ENCODE results near the gene TRIM75. TPM values are rescaled to one million over a fixed set of nuclear protein-coding genes. Genes with fewer than 3 reads are reported as not detected.
"Not testable (repeated sequence)": the region's sequence is repeated elsewhere in the genome, so short reads cannot be mapped to it uniquely, and the experiment has no call there.

Gene TRIM75
- total RNA-seq, 2 experiments from 2014 or later: not detected

GRCh38 chr4:165052627-165053026 is 1.0 kb upstream of the TRIM75 start:
- no peak for DNase-seq
- Mint-ChIP-seq H3K27me3 (peaks cover 9% of the 10 kb centered on the region), H3K4me1 (no peaks in the 10 kb centered on the region), H3K4me3 (no peak overlapping the region), H3K36me3 (no peaks in the 10 kb centered on the region), H3K27ac (no peak overlapping the region), H3K9me3 (no peaks in the 10 kb centered on the region)

- H3K36me3 Mint-ChIP-seq: no peaks in the 10 kb centered on the region
- DNase-seq: no peak
- peaks cover 9% of the 10 kb centered on the region for H3K27me3 Mint-ChIP-seq
- H3K4me1 Mint-ChIP-seq: no peaks in the 10 kb centered on the region
- no peak overlapping the region for H3K27ac Mint-ChIP-seq
- H3K4me3 Mint-ChIP-seq: no peak overlapping the region
- H3K9me3 Mint-ChIP-seq: no peaks in the 10 kb centered on the region
Measured at GRCh38 chr4:165055601-165056000, 1.9 kb downstream of the TRIM75 start.

GRCh38 chr4:165058666-165059065 is 5.0 kb downstream of the TRIM75 start:
- Mint-ChIP-seq H3K36me3 (no peaks in the 10 kb centered on the region), H3K4me1 (no peaks in the 10 kb centered on the region)

GRCh38 chr4:165059386-165059785 is 5.7 kb downstream of the TRIM75 start:
- no peaks in the 10 kb centered on the region for H3K36me3 Mint-ChIP-seq
- no peaks in the 10 kb centered on the region for H3K4me1 Mint-ChIP-seq
- no peak overlapping the region for H3K4me3 Mint-ChIP-seq
- no peaks in the 10 kb centered on the region for H3K9me3 Mint-ChIP-seq
- no peak overlapping the region for H3K27ac Mint-ChIP-seq
- DNase-seq: no peak
- peaks cover 5% of the 10 kb centered on the region for H3K27me3 Mint-ChIP-seq

More at GRCh38 chr4:165058666-165059065, 5.0 kb downstream of the TRIM75 start:
- no peak for DNase-seq
- Mint-ChIP-seq H3K9me3 (no peaks in the 10 kb centered on the region), H3K27ac (no peak overlapping the region), H3K4me3 (no peak overlapping the region), H3K27me3 (peaks cover 5% of the 10 kb centered on the region)

GRCh38 chr4:165060938-165061337 is 7.3 kb downstream of the TRIM75 start:
- no peak for DNase-seq
- no peaks in the 10 kb centered on the region for H3K9me3 Mint-ChIP-seq
- H3K36me3 Mint-ChIP-seq: no peaks in the 10 kb centered on the region
- no peaks in the 10 kb centered on the region for H3K4me1 Mint-ChIP-seq
- H3K27ac Mint-ChIP-seq: no peak overlapping the region
- H3K27me3 Mint-ChIP-seq: no peaks in the 10 kb centered on the region
- no peak overlapping the region for H3K4me3 Mint-ChIP-seq

GRCh38 chr4:165070560-165070959 is 16.9 kb downstream of the TRIM75 start:
- H3K27me3 Mint-ChIP-seq: no peaks in the 10 kb centered on the region

GRCh38 chr4:165073346-165073745 is 19.7 kb downstream of the TRIM75 start:
- H3K4me1 Mint-ChIP-seq, H3K9me3 Mint-ChIP-seq, H3K27me3 Mint-ChIP-seq, H3K27ac Mint-ChIP-seq, H3K4me3 Mint-ChIP-seq, DNase-seq: not testable (repeated sequence)
- H3K36me3 Mint-ChIP-seq: peaks cover 12% of the 10 kb centered on the region

More at GRCh38 chr4:165070560-165070959, 16.9 kb downstream of the TRIM75 start:
- H3K36me3 Mint-ChIP-seq: peaks cover 3% of the 10 kb centered on the region
- no peak overlapping the region for H3K27ac Mint-ChIP-seq
- no peaks in the 10 kb centered on the region for H3K4me1 Mint-ChIP-seq
- H3K9me3 Mint-ChIP-seq: no peaks in the 10 kb centered on the region
- H3K4me3 Mint-ChIP-seq: no peak overlapping the region
- no peak for DNase-seq

GRCh38 chr4:165077034-165077578 is 23.4 kb downstream of the TRIM75 start:
- Mint-ChIP-seq H3K27me3 (no peaks in the 10 kb centered on the region), H3K27ac (no peak overlapping the region), H3K36me3 (peaks cover 12% of the 10 kb centered on the region)

GRCh38 chr4:165079476-165079875 is 25.8 kb downstream of the TRIM75 start:
- Mint-ChIP-seq H3K36me3 (peaks cover 10% of the 10 kb centered on the region), H3K27ac (no peak overlapping the region), H3K9me3 (no peaks in the 10 kb centered on the region), H3K27me3 (no peaks in the 10 kb centered on the region), H3K4me1 (no peaks in the 10 kb centered on the region), H3K4me3 (no peak overlapping the region)
- DNase-seq: no peak

More at GRCh38 chr4:165077034-165077578, 23.4 kb downstream of the TRIM75 start:
- Mint-ChIP-seq H3K4me3 (no peak overlapping the region), H3K4me1 (no peaks in the 10 kb centered on the region), H3K9me3 (no peaks in the 10 kb centered on the region)
- DNase-seq: no peak

GRCh38 chr4:165084787-165085186 is 31.1 kb downstream of the TRIM75 start:
- H3K27ac Mint-ChIP-seq, DNase-seq, H3K4me1 Mint-ChIP-seq, H3K27me3 Mint-ChIP-seq, H3K9me3 Mint-ChIP-seq, H3K4me3 Mint-ChIP-seq: not testable (repeated sequence)
- peaks cover 21% of the 10 kb centered on the region for H3K36me3 Mint-ChIP-seq

GRCh38 chr4:165085946-165086345 is 32.3 kb downstream of the TRIM75 start:
- H3K27ac Mint-ChIP-seq: no peak overlapping the region
- H3K4me1 Mint-ChIP-seq: no peaks in the 10 kb centered on the region
- H3K36me3 Mint-ChIP-seq: peaks cover 23% of the 10 kb centered on the region
- H3K9me3 Mint-ChIP-seq: no peaks in the 10 kb centered on the region
- DNase-seq: no peak
- H3K4me3 Mint-ChIP-seq: no peak overlapping the region
- no peaks in the 10 kb centered on the region for H3K27me3 Mint-ChIP-seq

- Mint-ChIP-seq H3K9me3 (no peaks in the 10 kb centered on the region), H3K4me1 (no peaks in the 10 kb centered on the region), H3K27ac (no peak overlapping the region), H3K27me3 (no peaks in the 10 kb centered on the region), H3K4me3 (no peak overlapping the region), H3K36me3 (peaks cover 26% of the 10 kb centered on the region)
- DNase-seq: no peak
Measured at GRCh38 chr4:165088366-165088765, 34.7 kb downstream of the TRIM75 start.

GRCh38 chr4:165092187-165092586 is 38.5 kb downstream of the TRIM75 start:
- not testable (repeated sequence) for H3K4me3 Mint-ChIP-seq, DNase-seq, H3K27me3 Mint-ChIP-seq, H3K27ac Mint-ChIP-seq, H3K4me1 Mint-ChIP-seq, H3K9me3 Mint-ChIP-seq
- peaks cover 14% of the 10 kb centered on the region for H3K36me3 Mint-ChIP-seq

GRCh38 chr4:165094873-165095272 is 41.2 kb downstream of the TRIM75 start:
- Mint-ChIP-seq H3K4me1 (peaks cover 1% of the 10 kb centered on the region), H3K36me3 (peaks cover 6% of the 10 kb centered on the region), H3K4me3 (no peak overlapping the region), H3K9me3 (no peaks in the 10 kb centered on the region), H3K27me3 (no peaks in the 10 kb centered on the region), H3K27ac (no peak overlapping the region)
- no peak for DNase-seq

- Mint-ChIP-seq H3K36me3 (peaks cover 5% of the 10 kb centered on the region), H3K27ac (no peak overlapping the region), H3K4me3 (no peak overlapping the region), H3K9me3 (no peaks in the 10 kb centered on the region), H3K27me3 (no peaks in the 10 kb centered on the region), H3K4me1 (peaks cover 1% of the 10 kb centered on the region)
- DNase-seq: no peak
Measured at GRCh38 chr4:165095291-165095690, 41.6 kb downstream of the TRIM75 start.

GRCh38 chr4:165096776-165097175 is 43.1 kb downstream of the TRIM75 start:
- H3K9me3 Mint-ChIP-seq: no peaks in the 10 kb centered on the region
- DNase-seq: no peak
- H3K4me1 Mint-ChIP-seq: peaks cover 1% of the 10 kb centered on the region
- no peak overlapping the region for H3K27ac Mint-ChIP-seq
- H3K4me3 Mint-ChIP-seq: no peak overlapping the region
- H3K27me3 Mint-ChIP-seq: no peaks in the 10 kb centered on the region
- peaks cover 5% of the 10 kb centered on the region for H3K36me3 Mint-ChIP-seq
